ENCODE data around the gene MAP1LC3A. TPM values are rescaled to one million over a fixed set of nuclear protein-coding genes. Genes with fewer than 3 reads are reported as not detected.

The MAP1LC3A gene
- total RNA-seq, 2 experiments from 2014 or later: 0.92 to 1.0 TPM

- Mint-ChIP-seq H3K9me3 (no peaks in the 10 kb centered on the region), H3K36me3 (ENCODE audit: low read depth) (peaks cover 6% of the 10 kb centered on the region), H3K27me3 (peaks cover 4% of the 10 kb centered on the region), H3K4me1 (ENCODE audit: low read depth) (peaks cover 16% of the 10 kb centered on the region), H3K4me3 (no peak overlapping the region), H3K27ac (no peak overlapping the region)
- DNase-seq (no peak), ATAC-seq (no peak)
- ChIA-PET CTCF (interaction anchor here (1.0 to 3.3 kb wide), 4 partner anchors 164 to 414 kb away, joined by 3 to 12 read pairs (median 6); no protein-coding TSS in a partner anchor), POLR2A (interaction anchor here (0.8 to 1.4 kb wide), 2 partner anchors 13 to 162 kb away, joined by 3 read pairs; no protein-coding TSS in a partner anchor)
- intact Hi-C loops (cut with micrococcal nuclease): no loop called here
- no peak for TF ChIP-seq CTCF (IDR thresholded peaks at IDR 0.05)
These were observed 15.0 kb upstream of the MAP1LC3A start for GRCh38 chr20:34543463-34544056.

GRCh38 chr20:34544109-34544796 is 14.3 kb upstream of the MAP1LC3A start:
- Mint-ChIP-seq H3K27ac (no peak overlapping the region), H3K4me3 (peak overlapping the region; percentile 34), H3K9me3 (no peaks in the 10 kb centered on the region), H3K4me1 (ENCODE audit: low read depth) (peaks cover 16% of the 10 kb centered on the region), H3K36me3 (ENCODE audit: low read depth) (peaks cover 6% of the 10 kb centered on the region), H3K27me3 (peaks cover 4% of the 10 kb centered on the region)
- intact Hi-C loops (cut with micrococcal nuclease): no loop called here
- DNase-seq: peak; percentile 40
- peak; percentile 87 for ATAC-seq
- CTCF ChIA-PET: interaction anchor here (0.6 to 3.3 kb wide), 8 partner anchors 12 to 232 kb away, joined by 3 to 12 read pairs (median 3); partner anchors contain the start of genes DYNLRB1 and MAP1LC3A
- no peak for TF ChIP-seq CTCF (IDR thresholded peaks at IDR 0.05)
- POLR2A ChIA-PET: interaction anchor here (0.7 to 1.4 kb wide), 6 partner anchors 13 to 165 kb away, joined by 3 to 4 read pairs (median 3); partner anchors contain the start of gene DYNLRB1

GRCh38 chr20:34546751-34547181 is 11.8 kb upstream of the MAP1LC3A start:
- intact Hi-C loops (cut with micrococcal nuclease): no loop called here
- DNase-seq (no peak), ATAC-seq (no peak)
- no peak for TF ChIP-seq CTCF (IDR thresholded peaks at IDR 0.05)
- Mint-ChIP-seq H3K9me3 (no peaks in the 10 kb centered on the region), H3K27ac (no peak overlapping the region), H3K4me1 (ENCODE audit: low read depth) (peaks cover 9% of the 10 kb centered on the region), H3K27me3 (peaks cover 4% of the 10 kb centered on the region), H3K4me3 (no peak overlapping the region), H3K36me3 (ENCODE audit: low read depth) (no peaks in the 10 kb centered on the region)
- POLR2A ChIA-PET: interaction anchor here (3.1 kb wide), 1 partner anchor 11 kb away, joined by 8 read pairs; the partner anchor contains the start of gene MAP1LC3A
- CTCF ChIA-PET: no interaction called here

- H3K36me3 Mint-ChIP-seq (ENCODE audit: low read depth): no peaks in the 10 kb centered on the region
- ATAC-seq (no peak), DNase-seq (no peak)
- TF ChIP-seq CTCF (IDR thresholded peaks at IDR 0.05): no peak
- H3K4me1 Mint-ChIP-seq (ENCODE audit: low read depth): peaks cover 9% of the 10 kb centered on the region
- POLR2A ChIA-PET: interaction anchor here (3.1 kb wide), 1 partner anchor 10 kb away, joined by 8 read pairs; the partner anchor contains the start of gene MAP1LC3A
- no peaks in the 10 kb centered on the region for H3K9me3 Mint-ChIP-seq
- intact Hi-C loops (cut with micrococcal nuclease): no loop called here
- no peak overlapping the region for H3K4me3 Mint-ChIP-seq
- no peak overlapping the region for H3K27ac Mint-ChIP-seq
- CTCF ChIA-PET: interaction anchor here (1.2 kb wide), 1 partner anchor 11 kb away, joined by 3 read pairs; no protein-coding TSS in a partner anchor
- H3K27me3 Mint-ChIP-seq: peaks cover 4% of the 10 kb centered on the region
These were observed 10.5 kb upstream of the MAP1LC3A start for GRCh38 chr20:34547844-34548613.

All from activated CD8-positive, alpha-beta T cell treated with anti-CD3 and anti-CD28 coated beads for 36 hours (primary cell).